ENCODE results near the gene TMEM151B.
A peak's percentile ranks its signal among the peaks of the same experiment; 100 is the strongest.
"Not testable (repeated sequence)": the region's sequence is repeated elsewhere in the genome, so short reads cannot be mapped to it uniquely, and the experiment has no call there.

TMEM151B gene

GRCh38 chr6:44304282-44305199, 34.3 kb downstream of the TMEM151B start:
- no peak for DNase-seq (ENCODE audit: low read depth)

- no peak for DNase-seq (ENCODE audit: low read depth)
These were observed 35.0 kb downstream of the TMEM151B start for GRCh38 chr6:44305200-44305725.

DNA sequence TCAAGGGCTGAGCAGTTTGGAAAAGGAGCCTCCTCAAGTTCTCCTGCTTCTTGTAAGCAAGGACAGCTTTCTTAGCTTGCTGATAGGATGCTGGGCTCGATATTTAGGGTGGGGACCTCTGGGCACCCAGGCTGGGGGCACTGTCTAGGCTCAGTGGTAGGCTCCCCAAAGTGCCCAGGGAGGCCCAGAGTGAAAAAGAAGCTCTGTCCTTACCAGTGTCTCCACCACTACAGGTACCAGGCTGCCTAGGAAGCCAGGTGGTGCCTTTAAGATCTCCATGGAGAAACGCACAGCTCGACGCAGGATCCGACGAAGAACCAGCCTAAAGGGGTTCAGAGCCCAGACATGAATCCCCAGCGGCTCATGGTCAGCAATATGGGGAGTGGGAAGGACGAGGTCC, 36.5 kb downstream of the TMEM151B start:
- no peak for DNase-seq (ENCODE audit: low read depth)

DNA sequence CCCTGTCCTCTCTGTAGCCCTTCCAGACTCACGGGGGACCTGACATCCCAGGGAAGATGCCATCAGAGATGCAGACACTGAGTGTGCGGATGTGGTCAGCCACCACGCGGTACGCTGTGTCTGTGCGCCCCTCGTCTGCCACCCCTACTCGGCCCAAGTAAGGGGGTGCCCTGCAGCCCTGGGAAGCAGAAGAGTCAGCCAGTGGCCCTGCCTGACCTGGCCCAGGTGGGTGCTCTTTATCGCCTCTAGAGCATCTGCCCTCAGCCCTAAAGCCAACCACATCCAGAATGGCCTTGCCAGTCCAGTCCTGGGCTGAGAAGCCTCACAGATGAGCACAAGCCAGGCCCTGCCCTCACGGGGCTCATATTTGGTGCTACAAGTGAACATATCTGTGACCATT, 37.0 kb downstream of the TMEM151B start:
- no peak for DNase-seq (ENCODE audit: low read depth)

- DNase-seq (ENCODE audit: low read depth): no peak
These were observed 38.8 kb downstream of the TMEM151B start for GRCh38 chr6:44309092-44309491.

DNA sequence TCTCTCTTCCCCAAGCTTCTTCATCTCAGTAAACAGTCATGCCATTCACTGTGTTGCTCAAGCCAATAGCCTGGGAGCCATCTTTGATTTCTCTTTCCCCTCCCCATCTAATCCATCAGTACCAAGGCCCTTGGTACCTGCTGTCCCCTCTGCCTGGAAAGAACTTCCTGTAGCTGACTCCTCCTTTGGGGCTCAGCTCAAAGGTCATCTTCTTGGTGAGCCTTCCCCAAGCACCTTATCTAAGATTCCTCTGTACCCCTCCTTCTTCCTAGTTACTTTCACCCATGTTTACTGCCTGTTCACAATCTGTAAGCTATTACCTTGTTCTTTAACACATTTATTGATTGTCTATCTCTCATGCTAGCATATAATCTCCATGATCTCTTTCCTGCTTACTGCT, 39.4 kb downstream of the TMEM151B start:
- no peak for DNase-seq (ENCODE audit: low read depth)

DNA sequence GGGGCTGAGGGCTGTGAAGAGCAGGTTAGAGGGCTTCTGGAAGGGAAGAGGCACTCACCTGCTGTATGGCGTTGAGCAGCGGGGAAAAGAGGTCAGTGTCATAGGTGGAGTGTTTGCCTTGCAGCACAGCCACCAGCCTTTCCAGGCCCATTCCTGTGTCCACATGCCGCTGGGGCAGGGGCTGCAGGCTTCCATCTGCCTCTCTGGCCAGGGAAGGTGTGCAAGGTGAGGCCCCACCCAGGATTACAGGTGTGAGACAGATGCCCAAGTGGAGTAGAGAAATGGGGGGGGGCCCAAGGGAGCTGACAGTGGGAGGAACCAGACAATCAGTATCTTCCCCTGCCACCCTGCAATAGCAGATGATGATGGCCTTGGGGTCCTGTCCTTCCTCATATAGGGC, 40.0 kb downstream of the TMEM151B start:
- DNase-seq (ENCODE audit: low read depth): no peak

GRCh38 chr6:44311304-44311703, 41.1 kb downstream of the TMEM151B start:
- no peak for DNase-seq (ENCODE audit: low read depth)

- DNase-seq (ENCODE audit: low read depth): no peak
These were observed 41.5 kb downstream of the TMEM151B start for GRCh38 chr6:44311767-44312166.

DNA sequence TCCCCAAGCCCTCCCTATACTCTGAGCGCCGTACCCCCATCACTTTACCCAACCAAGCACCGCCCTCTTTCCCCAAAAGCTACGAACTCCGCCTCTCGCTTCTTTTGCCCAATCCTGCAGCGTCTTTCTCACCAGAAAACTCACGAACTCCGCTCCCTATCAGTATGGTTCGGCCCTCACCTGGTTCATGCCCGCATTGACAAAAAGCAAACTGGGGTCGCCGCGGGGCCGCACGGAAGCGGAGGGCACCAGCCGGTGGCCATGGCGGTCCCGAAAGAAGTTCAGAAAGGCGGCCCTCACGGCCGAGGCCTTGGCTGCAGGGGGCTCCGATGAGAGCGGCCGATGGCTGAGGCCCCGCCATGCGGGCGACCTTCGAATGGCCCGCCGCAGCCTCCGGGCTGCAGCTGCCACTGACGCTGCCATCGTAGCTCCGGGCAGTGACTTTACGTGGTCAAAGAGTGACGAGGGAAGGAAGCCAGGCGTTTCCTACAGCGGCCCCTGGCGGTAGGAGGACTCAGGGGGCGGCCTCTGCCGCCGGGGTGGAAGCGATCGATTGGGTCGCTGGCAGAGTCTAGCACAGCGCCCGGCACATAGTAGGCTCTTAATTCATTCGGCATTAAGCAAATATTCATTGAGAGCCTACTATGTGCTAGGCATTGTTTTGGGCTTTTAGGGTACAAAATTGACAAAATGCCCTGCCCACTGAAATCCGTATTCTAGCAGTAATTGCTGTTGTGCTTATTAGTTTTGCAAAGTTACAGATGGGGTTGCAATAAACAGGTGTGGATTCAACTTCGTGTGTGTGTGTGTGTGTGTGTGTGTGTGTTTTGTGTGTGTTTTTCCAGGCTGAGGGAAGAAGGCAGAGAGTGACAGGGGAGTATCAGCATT, 42.9 kb downstream of the TMEM151B start, which contains the start of gene AARS2:
Gene AARS2, minus strand, starts transcription at position 447 of the 888 bp plus-strand sequence. Its CDS starts 24 bp downstream, at position 423.
- DNase-seq (ENCODE audit: low read depth): peak; percentile 92

GRCh38 chr6:44314657-44315056, 44.4 kb downstream of the TMEM151B start:
- not testable (repeated sequence) for DNase-seq (ENCODE audit: low read depth)

- DNase-seq (ENCODE audit: low read depth): no peak
These were observed 45.3 kb downstream of the TMEM151B start for GRCh38 chr6:44315516-44315915.

- DNase-seq (ENCODE audit: low read depth): no peak
These were observed 45.7 kb downstream of the TMEM151B start for GRCh38 chr6:44315951-44316350.

- DNase-seq (ENCODE audit: low read depth): no peak
These were observed 46.2 kb downstream of the TMEM151B start for GRCh38 chr6:44316481-44316880.

DNA sequence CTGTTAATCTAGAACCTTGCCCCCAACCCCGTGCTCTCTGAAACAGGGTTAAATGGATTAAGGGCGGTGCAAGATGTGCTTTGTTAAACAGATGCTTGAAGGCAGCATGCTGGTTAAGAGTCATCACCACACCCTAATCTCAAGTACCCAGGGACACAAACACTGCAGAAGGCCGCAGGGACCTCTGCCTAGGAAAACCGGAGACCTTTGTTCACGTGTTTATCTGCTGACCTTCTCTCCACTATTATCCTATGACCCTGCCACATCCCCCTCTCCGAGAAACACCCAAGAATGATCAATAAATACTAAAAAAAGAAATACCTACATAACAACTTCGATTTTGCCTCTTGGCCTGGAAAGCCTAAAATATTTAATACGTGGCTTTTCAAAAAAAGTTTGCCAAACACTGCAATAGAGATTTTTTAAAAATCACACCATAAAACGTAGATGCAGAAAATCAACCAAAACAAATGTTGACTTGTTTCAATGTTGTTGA, 46.9 kb downstream of the TMEM151B start:
- not testable (repeated sequence) for DNase-seq (ENCODE audit: low read depth)

GRCh38 chr6:44321210-44321609, 51.0 kb downstream of the TMEM151B start:
- no peak for DNase-seq (ENCODE audit: low read depth)

GRCh38 chr6:44327096-44327495, 56.8 kb downstream of the TMEM151B start:
- no peak for DNase-seq (ENCODE audit: low read depth)

- DNase-seq (ENCODE audit: low read depth): no peak
These were observed 57.5 kb downstream of the TMEM151B start for GRCh38 chr6:44327760-44328159.

GRCh38 chr6:44328203-44328602, 58.0 kb downstream of the TMEM151B start:
- DNase-seq (ENCODE audit: low read depth): not testable (repeated sequence)

- no peak for DNase-seq (ENCODE audit: low read depth)
These were observed 59.6 kb downstream of the TMEM151B start for GRCh38 chr6:44329858-44330257.

DNA sequence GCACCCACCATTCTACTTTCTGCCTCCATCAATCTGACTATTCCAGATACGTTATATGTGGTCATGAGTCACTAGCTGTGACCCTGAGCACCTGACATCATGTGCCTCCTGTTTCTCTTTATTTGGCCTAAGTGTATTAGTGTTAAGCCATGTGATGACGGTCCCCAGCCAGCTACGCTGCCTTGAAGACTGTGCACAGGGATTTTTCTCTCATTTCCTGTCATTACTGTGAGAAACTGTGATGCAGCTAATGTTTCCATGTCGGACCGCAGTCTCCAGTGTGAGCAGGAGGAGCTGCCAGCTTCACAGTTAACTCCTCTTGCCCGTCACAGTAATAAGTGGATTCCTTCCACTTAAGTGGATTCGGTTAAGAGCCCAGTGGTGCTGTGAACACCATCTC, 62.3 kb downstream of the TMEM151B start:
- no peak for DNase-seq (ENCODE audit: low read depth)

DNA sequence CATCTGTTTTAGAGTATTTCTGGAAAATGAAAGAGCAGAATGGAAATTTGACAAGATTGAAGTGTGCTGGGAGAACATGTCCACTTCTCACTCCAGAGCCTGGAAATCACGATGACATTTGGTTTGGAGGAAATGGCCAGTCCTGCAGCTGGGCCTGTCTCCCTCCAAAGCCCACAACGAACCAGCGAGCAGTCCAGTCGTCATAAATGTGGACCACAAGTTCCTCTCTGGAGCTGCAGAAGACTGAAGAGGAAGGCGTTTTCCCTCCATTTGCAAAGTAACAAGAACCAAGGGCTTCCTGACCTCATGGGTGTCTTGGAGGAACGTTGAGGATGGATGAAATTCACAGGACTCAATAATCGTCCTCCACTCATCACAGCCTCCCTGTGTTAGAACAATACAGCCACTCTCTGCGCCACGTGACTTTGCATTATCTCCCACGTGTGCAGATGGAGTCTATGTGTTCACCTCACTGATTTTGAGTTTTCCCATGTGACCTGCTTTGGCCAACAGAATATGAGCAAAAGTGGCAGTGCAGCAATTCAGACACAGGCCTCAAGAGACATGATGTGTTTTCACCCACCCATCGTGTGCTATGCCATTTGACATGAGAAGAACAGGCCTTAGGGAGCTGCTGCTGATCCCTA, 63.1 kb downstream of the TMEM151B start:
- DNase-seq (ENCODE audit: low read depth): no peak
